Lung (tissue), 12 donors: ENCODE data around the gene HOXC9. TPM values are rescaled to one million over a fixed set of nuclear protein-coding genes. Genes with fewer than 3 reads are reported as not detected.

Experiments used
- ATAC-seq: fragments of 200-7000 bp; cut with Tn5 transposase; one replicate; pipeline ENCODE4 v1.9.1; 2020; ENCODE audit warnings: moderate number of reproducible peaks; ENCODE audit not compliant: insufficient read depth, low FRiP score
- DNase-seq, 3 donors: peaks; one replicate each; pipeline ENCODE4 v3.0.0-alpha.2; 2013 to 2017
- H3K27ac ChIP-seq, 2 donors: one replicate each; pipeline ENCODE4 v1.5.1; 2013; ENCODE audit warnings: mild to moderate bottlenecking in 2 of 2, moderate library complexity in 2 of 2, control low read depth in 1 of 2, inconsistent platforms in 1 of 2, low read depth in 1 of 2, low read length in 1 of 2
- H3K27me3 ChIP-seq, 3 donors: one replicate each; pipeline ENCODE4 v1.5.1; 2013; ENCODE audit warnings: low read length in 2 of 3; ENCODE audit not compliant: control insufficient read depth in 3 of 3, insufficient read depth in 3 of 3
- H3K36me3 ChIP-seq, 4 donors: one replicate each; pipeline ENCODE4 v1.5.1; 2013; ENCODE audit warnings: low read length in 4 of 4, mild to moderate bottlenecking in 1 of 4, moderate library complexity in 1 of 4; ENCODE audit not compliant: control insufficient read depth in 4 of 4, insufficient read depth in 4 of 4
- H3K4me1 ChIP-seq, 5 donors: one replicate each; pipeline ENCODE4 v1.5.1; 2013; ENCODE audit warnings: low read length in 5 of 5, mild to moderate bottlenecking in 2 of 5, moderate library complexity in 1 of 5; ENCODE audit not compliant: control insufficient read depth in 5 of 5, insufficient read depth in 5 of 5
- H3K4me3 ChIP-seq: one replicate; pipeline ENCODE4 v1.5.1; 2013; ENCODE audit warnings: mild to moderate bottlenecking, control low read depth, moderate library complexity
- H3K9ac ChIP-seq, 2 donors: one replicate each; pipeline ENCODE4 v1.5.1; 2013; ENCODE audit warnings: low read length in 2 of 2, control low read depth in 1 of 2; ENCODE audit not compliant: insufficient read depth in 1 of 2
- H3K9me3 ChIP-seq, 4 donors: one replicate each; pipeline ENCODE4 v1.5.1; 2013; ENCODE audit warnings: low read length in 3 of 4, mild to moderate bottlenecking in 1 of 4, moderate library complexity in 1 of 4; ENCODE audit not compliant: control insufficient read depth in 4 of 4, insufficient read depth in 3 of 4
- WGBS, 2 donors: extraction: QIAGEN DNeasy Blood & Tissue Kit; methylation state at CpG; one replicate each; pipeline ENCODE4 v1.1.7; 2013; 5-methylcytosine and 5-hydroxymethylcytosine counted together
- polyA plus RNA-seq, 2 donors: library from polyadenylated mRNA; stranded (reverse); fragments of 200-250 nt; gene quantifications; one replicate each; pipeline ENCODE4 v1.2.1, GENCODE V29; 2013
- total RNA-seq, 2 donors: library from RNA; depleted of rRNA in 1 of 2; stranded (reverse); fragments of >200 nt in 1 of 2; gene quantifications; one replicate each; pipeline ENCODE4 v1.2.1, GENCODE V29; 2014 to 2021
- TF ChIP-seq, protein P1 (sequence below): IDR thresholded peaks from 2 replicates; pipeline ENCODE4 v1.5.1; 2012; ENCODE audit warnings: mild to moderate bottlenecking; ENCODE audit errors: control extremely low read depth, extremely low read depth
- donor health status: control.
- donor health status: control.
- donor health status: Bipolar disorder and iron deficiency.
- donor health status: healthy.
- donor health status: DM: yes; HTN: yes; CAD: no.

HOXC9 gene
- total and polyA plus RNA-seq, 4 donors = 0.08 to 0.18 TPM; not detected in 2

DNA sequence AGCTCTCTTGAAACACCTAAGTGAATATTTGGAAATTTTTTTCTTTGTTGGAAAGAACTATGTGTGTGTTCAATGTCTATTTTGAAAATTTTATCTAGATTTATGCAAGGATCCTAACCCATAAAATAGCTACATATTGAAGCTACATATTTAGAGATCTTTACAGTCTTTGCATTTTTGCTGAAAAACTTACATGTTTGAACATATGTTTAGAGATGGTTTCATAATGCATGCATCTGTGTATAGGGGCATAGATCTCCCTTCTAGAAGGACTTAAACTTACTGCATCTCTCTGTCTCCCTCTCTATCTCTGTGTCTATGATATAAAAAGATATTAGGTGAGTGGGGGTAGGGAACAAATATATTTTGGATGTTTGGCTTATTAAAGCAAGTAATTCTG, 45.4 kb downstream of the HOXC9 start:
- H3K9me3 ChIP-seq = peaks cover 0 to 6% (median 0%) of the 10 kb centered on the region in 4 donors
- H3K27me3 ChIP-seq = peaks cover 13 to 79% (median 76%) of the 10 kb centered on the region in 3 donors
- no peak overlapping the region for H3K27ac ChIP-seq
- H3K9ac ChIP-seq = no peak overlapping the region
- peaks cover 0 to 40% (median 0%) of the 10 kb centered on the region in 5 donors for H3K4me1 ChIP-seq
- TF ChIP-seq, protein P1, sequence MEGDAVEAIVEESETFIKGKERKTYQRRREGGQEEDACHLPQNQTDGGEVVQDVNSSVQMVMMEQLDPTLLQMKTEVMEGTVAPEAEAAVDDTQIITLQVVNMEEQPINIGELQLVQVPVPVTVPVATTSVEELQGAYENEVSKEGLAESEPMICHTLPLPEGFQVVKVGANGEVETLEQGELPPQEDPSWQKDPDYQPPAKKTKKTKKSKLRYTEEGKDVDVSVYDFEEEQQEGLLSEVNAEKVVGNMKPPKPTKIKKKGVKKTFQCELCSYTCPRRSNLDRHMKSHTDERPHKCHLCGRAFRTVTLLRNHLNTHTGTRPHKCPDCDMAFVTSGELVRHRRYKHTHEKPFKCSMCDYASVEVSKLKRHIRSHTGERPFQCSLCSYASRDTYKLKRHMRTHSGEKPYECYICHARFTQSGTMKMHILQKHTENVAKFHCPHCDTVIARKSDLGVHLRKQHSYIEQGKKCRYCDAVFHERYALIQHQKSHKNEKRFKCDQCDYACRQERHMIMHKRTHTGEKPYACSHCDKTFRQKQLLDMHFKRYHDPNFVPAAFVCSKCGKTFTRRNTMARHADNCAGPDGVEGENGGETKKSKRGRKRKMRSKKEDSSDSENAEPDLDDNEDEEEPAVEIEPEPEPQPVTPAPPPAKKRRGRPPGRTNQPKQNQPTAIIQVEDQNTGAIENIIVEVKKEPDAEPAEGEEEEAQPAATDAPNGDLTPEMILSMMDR = no peak
- ATAC-seq (no peak), DNase-seq (no peak)
- H3K36me3 ChIP-seq = no peaks in the 10 kb centered on the region
- H3K4me3 ChIP-seq = no peak overlapping the region

DNA sequence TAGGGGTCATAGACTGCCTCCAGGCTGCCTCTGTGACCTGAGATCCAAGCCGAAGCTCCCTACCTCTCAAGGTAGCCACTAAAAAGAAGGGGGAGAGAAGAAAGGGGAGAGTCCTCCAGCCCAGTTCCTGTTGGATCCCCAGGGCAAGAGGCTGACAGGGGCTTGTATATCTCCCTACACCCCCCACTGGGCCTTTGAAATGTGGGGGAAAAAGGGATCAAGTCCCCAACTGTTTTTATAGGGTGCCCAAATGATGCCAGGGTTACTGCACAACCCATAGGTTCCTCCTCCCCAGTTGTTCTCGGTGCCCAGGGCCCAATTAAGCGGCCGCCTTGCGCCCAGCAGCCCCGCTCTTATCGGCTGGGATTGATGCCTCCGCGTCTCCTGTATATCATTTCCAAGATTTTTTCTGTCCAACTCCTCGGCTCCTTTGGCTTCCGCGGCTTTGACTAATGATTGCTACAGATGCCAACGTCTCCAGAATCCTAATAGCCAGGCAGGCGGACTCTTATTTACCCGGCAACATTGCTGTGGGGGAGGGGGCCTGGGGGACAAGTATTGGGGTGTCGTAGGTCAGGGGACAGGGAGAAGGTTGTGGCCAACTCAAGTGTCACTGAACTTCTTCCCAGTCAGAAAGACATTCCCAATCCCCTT, 46.0 kb downstream of the HOXC9 start:
- ATAC-seq (no peak), DNase-seq (no peak)
- WGBS, 2 donors = 26 to 35% methylated on average over 16 of the region's 16 CpGs
- Histone ChIP-seq H3K4me1 (peaks cover 0 to 42% (median 0%) of the 10 kb centered on the region in 5 donors), H3K9ac (no peak overlapping the region), H3K27ac (no peak overlapping the region), H3K9me3 (peaks cover 0 to 6% (median 0%) of the 10 kb centered on the region in 4 donors), H3K4me3 (no peak overlapping the region), H3K27me3 (peaks cover 13 to 80% (median 76%) of the 10 kb centered on the region in 3 donors), H3K36me3 (no peaks in the 10 kb centered on the region)
- TF ChIP-seq, protein P1 = no peak

DNA sequence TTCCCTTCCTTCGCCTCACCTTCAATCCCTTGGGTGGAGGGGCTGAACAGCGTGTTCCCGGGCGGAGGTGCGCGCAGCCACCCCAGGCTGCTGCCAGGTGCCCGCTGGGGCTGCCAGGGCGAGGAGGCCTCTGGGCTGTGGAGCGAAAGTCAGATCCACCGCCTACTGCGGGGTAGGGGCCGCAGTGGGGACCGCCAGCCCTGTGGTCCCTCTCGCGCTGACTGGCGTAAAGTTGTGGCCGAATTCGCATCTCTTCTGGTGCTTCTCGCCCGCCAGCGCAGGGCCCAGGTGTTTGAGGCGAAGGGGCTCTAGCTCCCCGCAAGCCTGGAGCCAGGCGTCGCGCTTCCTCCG, 46.8 kb downstream of the HOXC9 start:
- no peak overlapping the region for H3K27ac ChIP-seq
- ATAC-seq (no peak), DNase-seq (no peak)
- peaks cover 0 to 47% (median 0%) of the 10 kb centered on the region in 5 donors for H3K4me1 ChIP-seq
- no peaks in the 10 kb centered on the region for H3K36me3 ChIP-seq
- TF ChIP-seq, protein P1 = no peak
- 12 to 17% methylated on average over 27 of the region's 27 CpGs for WGBS, 2 donors
- H3K27me3 ChIP-seq = peaks cover 13 to 88% (median 77%) of the 10 kb centered on the region in 3 donors
- peaks cover 0 to 7% (median 0%) of the 10 kb centered on the region in 4 donors for H3K9me3 ChIP-seq
- H3K4me3 ChIP-seq = no peak overlapping the region
- H3K9ac ChIP-seq = no peak overlapping the region
